HepG2 (cell line): ENCODE measurements around the gene TTLL11. TPM values are rescaled to one million over a fixed set of nuclear protein-coding genes. Genes with fewer than 3 reads are reported as not detected.

ENCODE experiments used
- ATAC-seq: fragments of 200-7000 bp; cut with Tn5 transposase; 3 replicates; pipeline ENCODE4 v1.9.1; 2020; ENCODE audit warnings: mild to moderate bottlenecking, moderate library complexity
- BruUV-seq: library from RNA; stranded (reverse); fragments of 400-500 nt; replicated peaks from 2 replicates; lab custom pipeline; 2021; lab: Mats Ljungman, UMichigan
- CTCF ChIA-PET: fragments of 300-600 bp; formaldehyde crosslinking; extraction: SDS; loops from one replicate; lab custom pipeline; 2021; ENCODE audit warnings: low total read pairs, inconsistent platforms, low intra/inter-chr PET ratio; lab: Yijun Ruan, JAX
- POLR2A ChIA-PET: fragments of 350-600 bp; sonication (Branson Sonifier 250); formaldehyde crosslinking; loops from one replicate; lab custom pipeline; 2020; ENCODE audit warnings: antibody characterized with exemption, inconsistent platforms; lab: Yijun Ruan, JAX
- DNase-seq: peaks from one replicate; pipeline ENCODE4 v3.0.0-alpha.2; 2015; ENCODE audit warnings: low spot score
- FAIRE-seq: peaks from 3 replicates; lab custom pipeline; 2011; peaks lifted over from hg19 to GRCh38; lab: Jason Lieb, UNC
- H2AFZ ChIP-seq: one replicate; pipeline ENCODE4 v1.6.1; 2011; ENCODE audit warnings: low read length, inconsistent platforms
- H3K27ac ChIP-seq: fragments of 300-600 bp; 3 replicates; pipeline ENCODE4 v1.8.0; 2011; ENCODE audit warnings: mixed run types, mild to moderate bottlenecking, mixed read lengths, low read length, inconsistent platforms; ENCODE audit not compliant: insufficient read depth; ENCODE audit errors: extremely low read length
- H3K27me3 ChIP-seq, 2 experiments: fragments of 200-600 bp in 1 of 2; 2 replicates in 1 of 2; 3 replicates in 1 of 2; pipeline versions ENCODE4 v1.6.0 to v1.8.0; 2011; ENCODE audit warnings: low read length in 2 of 2, mild to moderate bottlenecking in 2 of 2, moderate library complexity in 2 of 2, inconsistent platforms in 1 of 2; ENCODE audit not compliant: insufficient read depth in 2 of 2, control insufficient read depth in 1 of 2
- H3K36me3 ChIP-seq, 2 experiments: fragments of 200-600 bp in 1 of 2; replicated peaks in 1 of 2; 2 replicates in 1 of 2; 3 replicates in 1 of 2; pipeline versions ENCODE4 v1.5.1 to v1.8.0; 2011; ENCODE audit warnings: low read length in 2 of 2, inconsistent platforms in 1 of 2; ENCODE audit not compliant: insufficient read depth in 2 of 2, control insufficient read depth in 1 of 2
- H3K4me1 ChIP-seq: 2 replicates; pipeline ENCODE4 v1.5.1; 2012; ENCODE audit warnings: low read length, inconsistent platforms; ENCODE audit not compliant: insufficient read depth
- H3K4me2 ChIP-seq: 2 replicates; pipeline ENCODE4 v1.6.0; 2011; ENCODE audit warnings: low read depth, low read length, inconsistent platforms
- H3K4me3 ChIP-seq, 3 experiments: fragments of 200-600 bp in 1 of 3; sonication (generic), shearing (Covaris generic) in 1 of 3; replicated peaks in 1 of 3; 2 replicates each; pipeline ENCODE4 v1.5.1; 2011 to 2016; ENCODE audit warnings: low read length in 3 of 3, inconsistent platforms in 2 of 3, low read depth in 2 of 3, mild to moderate bottlenecking in 2 of 3, control low read depth in 1 of 3, mixed read lengths in 1 of 3; ENCODE audit not compliant: insufficient read depth in 1 of 3
- H3K79me2 ChIP-seq: one replicate; pipeline ENCODE4 v1.6.1; 2011; ENCODE audit warnings: low read length, inconsistent platforms; ENCODE audit not compliant: insufficient read depth
- H3K9ac ChIP-seq: 2 replicates; pipeline ENCODE4 v1.6.0; 2011; ENCODE audit warnings: mild to moderate bottlenecking, low read depth, low read length, inconsistent platforms; ENCODE audit not compliant: insufficient read depth
- H3K9me3 ChIP-seq: 2 replicates; pipeline ENCODE4 v1.5.1; 2012; ENCODE audit warnings: mild to moderate bottlenecking, low read length
- H4K20me1 ChIP-seq: 2 replicates; pipeline ENCODE4 v1.6.0; 2011; ENCODE audit warnings: inconsistent platforms, mild to moderate bottlenecking, low read length, moderate library complexity; ENCODE audit not compliant: insufficient read depth
- HNF4G ChIP-seq, 2 experiments: sonication (generic) in 1 of 2; formaldehyde crosslinking in 1 of 2; IDR thresholded peaks; 2 replicates each; pipeline versions ENCODE4 v1.4.0 to v1.6.1; 2011 to 2020; ENCODE audit warnings: borderline replicate concordance in 2 of 2, low read depth in 2 of 2, mild to moderate bottlenecking in 2 of 2, low read length in 1 of 2, missing genetic modification reagents in 1 of 2, moderate library complexity in 1 of 2
- MYC ChIP-seq: sonication (generic); formaldehyde crosslinking; IDR thresholded peaks from 2 replicates; pipeline ENCODE4 v1.9.0; 2021; ENCODE audit warnings: missing genetic modification reagents, borderline replicate concordance
- NPAS2 ChIP-seq: sonication (generic); formaldehyde crosslinking; IDR thresholded peaks from 2 replicates; pipeline ENCODE4 v1.8.0; 2022; ENCODE audit warnings: mild to moderate bottlenecking, missing genetic modification reagents, borderline replicate concordance
- ZEB1 ChIP-seq: IDR thresholded peaks from 2 replicates; pipeline ENCODE4 v1.6.1; 2012; ENCODE audit warnings: mild to moderate bottlenecking, low read depth, inconsistent platforms; ENCODE audit not compliant: insufficient replicate concordance
- ZNF335 ChIP-seq: sonication (generic); formaldehyde crosslinking; IDR thresholded peaks from 2 replicates; pipeline ENCODE4 v1.4.0; 2020; ENCODE audit warnings: missing genetic modification reagents
- ZSCAN30 ChIP-seq: sonication (generic); formaldehyde crosslinking; IDR thresholded peaks from 2 replicates; pipeline ENCODE4 v1.5.0; 2020; ENCODE audit warnings: mild to moderate bottlenecking, missing genetic modification reagents
- WGBS: methylation state at CpG from one replicate; pipeline ENCODE4 v1.1.6; 2017; ENCODE audit warnings: low lambda C conversion rate; 5-methylcytosine and 5-hydroxymethylcytosine counted together
- in situ Hi-C: cut with HindIII; loops from 2 replicates; pipeline ENCODE4 v1.10.0; 2017; ENCODE audit warnings: low pct_unique_long_range_greater_than_20kb; ENCODE audit not compliant: extremely low pct_ligation_motif_present
- intact Hi-C: fragments of 100-400 bp; cut with micrococcal nuclease; formaldehyde crosslinking; loops from one replicate; pipeline ENCODE4 v1.10.0; 2022; ENCODE audit not compliant: unreplicated experiment
- polyA plus RNA-seq, 8 experiments: library from polyadenylated mRNA; depleted of rRNA in 3 of 8; stranded (reverse) in 7 of 8; unstranded in 1 of 8; fragments of >200 nt; fragmentation: Illumina TruSeq in 4 of 8; extraction: Trizol in 4 of 8; gene quantifications; 2 replicates each; pipeline versions ENCODE4 v1.2.1 to v1.2.3, GENCODE V29; 2011 to 2016; ENCODE audit warnings: low read depth in 4 of 8, missing spikeins in 1 of 8, mixed read lengths in 1 of 8; ENCODE audit not compliant: insufficient read depth in 1 of 8
- total RNA-seq, 5 experiments: library from RNA; depleted of rRNA; stranded (reverse); fragments of >200 nt; fragmentation: Illumina TruSeq; extraction: Trizol; gene quantifications; 2 replicates each; pipeline ENCODE4 v1.2.3, GENCODE V29; 2016; ENCODE audit warnings: low read depth in 1 of 5
- TF ChIP-seq, protein P1 (sequence below): sonication (generic); formaldehyde crosslinking; IDR thresholded peaks from 2 replicates; pipeline ENCODE4 v1.5.1; 2020; ENCODE audit warnings: missing genetic modification reagents, mild to moderate bottlenecking, borderline replicate concordance

Gene TTLL11
- total and polyA plus RNA-seq, 2 of the 13 experiments (the other 11 are each of a cell fraction or from before 2014, with no cell fraction given), result 4.5 to 5.2 TPM

DNA sequence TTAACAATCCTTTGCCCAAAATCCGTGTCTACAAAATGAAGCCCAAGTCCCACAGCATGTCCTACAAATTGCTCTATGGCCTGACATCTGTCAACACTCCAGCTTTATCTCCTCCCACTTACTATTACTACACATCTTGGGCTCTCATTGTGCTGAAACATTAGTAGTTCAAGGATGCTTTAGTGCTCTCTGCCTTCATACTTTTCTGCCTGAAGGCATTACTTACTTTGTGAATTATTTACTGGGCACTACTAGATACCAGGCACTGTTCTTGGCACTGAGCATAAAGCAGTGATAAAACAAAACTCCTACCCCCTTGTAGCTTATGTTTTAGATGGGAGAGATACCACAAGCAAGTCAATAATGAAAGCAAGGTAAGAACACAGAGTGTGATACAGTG is 113.4 kb downstream of the TTLL11 start:
- H3K36me3 ChIP-seq, result no peaks in the 10 kb centered on the region
- H3K4me1 ChIP-seq, result peaks cover 64% of the 10 kb centered on the region
- no peak overlapping the region for H2AFZ ChIP-seq
- FAIRE-seq, result no peak
- intact Hi-C loops, result loop anchor here (5.0 kb wide), 1 partner anchor 242 kb away; no protein-coding TSS in a partner anchor
- no peak overlapping the region for H3K9ac ChIP-seq
- BruUV-seq, result no TSS peak
- in situ Hi-C loops, result loop anchor here (25.0 kb wide), 1 partner anchor 242 kb away; no protein-coding TSS in a partner anchor
- H3K27me3 ChIP-seq, result no peaks in the 10 kb centered on the region
- no peak overlapping the region for H3K27ac ChIP-seq
- ChIA-PET CTCF (no interaction called here), POLR2A (no interaction called here)
- no peak for DNase-seq
- no peak overlapping the region; the same call in 1 of the 2 replicates for H3K4me2 ChIP-seq
- ATAC-seq, result no peak
- 7% methylated on average over 1 of the region's 1 CpG for WGBS
- H3K79me2 ChIP-seq, result no peaks in the 10 kb centered on the region
- no peaks in the 10 kb centered on the region; the same call in 1 of the 2 replicates for H3K9me3 ChIP-seq
- no peaks in the 10 kb centered on the region for H4K20me1 ChIP-seq
- TF ChIP-seq ZEB1, result no peak
- TF ChIP-seq NPAS2 (CRISPR knock-in tag), result no peak
- TF ChIP-seq, protein P1, sequence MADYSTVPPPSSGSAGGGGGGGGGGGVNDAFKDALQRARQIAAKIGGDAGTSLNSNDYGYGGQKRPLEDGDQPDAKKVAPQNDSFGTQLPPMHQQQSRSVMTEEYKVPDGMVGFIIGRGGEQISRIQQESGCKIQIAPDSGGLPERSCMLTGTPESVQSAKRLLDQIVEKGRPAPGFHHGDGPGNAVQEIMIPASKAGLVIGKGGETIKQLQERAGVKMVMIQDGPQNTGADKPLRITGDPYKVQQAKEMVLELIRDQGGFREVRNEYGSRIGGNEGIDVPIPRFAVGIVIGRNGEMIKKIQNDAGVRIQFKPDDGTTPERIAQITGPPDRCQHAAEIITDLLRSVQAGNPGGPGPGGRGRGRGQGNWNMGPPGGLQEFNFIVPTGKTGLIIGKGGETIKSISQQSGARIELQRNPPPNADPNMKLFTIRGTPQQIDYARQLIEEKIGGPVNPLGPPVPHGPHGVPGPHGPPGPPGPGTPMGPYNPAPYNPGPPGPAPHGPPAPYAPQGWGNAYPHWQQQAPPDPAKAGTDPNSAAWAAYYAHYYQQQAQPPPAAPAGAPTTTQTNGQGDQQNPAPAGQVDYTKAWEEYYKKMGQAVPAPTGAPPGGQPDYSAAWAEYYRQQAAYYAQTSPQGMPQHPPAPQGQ (CRISPR knock-in tag), result no peak
- TF ChIP-seq ZSCAN30 (CRISPR knock-in tag), result no peak
- no peak for TF ChIP-seq MYC
- no peak for TF ChIP-seq HNF4G (IDR thresholded peaks at IDR 0.05; ENCODE audit: borderline replicate concordance, low read depth, low read length)
- no peak for TF ChIP-seq HNF4G (CRISPR knock-in tag; IDR thresholded peaks at IDR 0.05; ENCODE audit: borderline replicate concordance, low read depth)
- no peak for TF ChIP-seq ZNF335 (CRISPR knock-in tag)
- H3K4me3 ChIP-seq, result no peak overlapping the region
